ENCODE data around the gene CD2BP2.
"Not testable (repeated sequence)": the region's sequence is repeated elsewhere in the genome, so short reads cannot be mapped to it uniquely, and the experiment has no call there.

Gene CD2BP2

GRCh38 chr16:30346286-30346685 is 8.8 kb downstream of the CD2BP2 start:
- DNase-seq (ENCODE audit: low read depth in 1 of 2, low spot score in 1 of 2) = no peak

DNA sequence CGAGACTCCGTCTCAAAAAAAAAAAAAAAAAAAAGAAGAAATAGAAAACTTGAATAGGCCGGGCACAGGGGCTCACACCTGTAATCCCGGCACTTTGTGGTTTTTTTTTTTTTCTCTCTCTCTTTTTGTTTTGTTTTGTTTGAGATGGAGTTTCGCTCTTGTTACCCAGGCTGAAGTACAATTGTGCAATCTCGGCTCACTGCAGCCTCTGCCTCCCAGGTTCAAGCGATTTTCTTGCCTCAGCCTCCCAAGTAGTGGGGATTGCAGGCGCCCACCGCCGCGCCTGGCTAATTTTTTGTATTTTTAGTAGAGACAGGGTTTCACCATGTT is 11.7 kb downstream of the CD2BP2 start:
- not testable (repeated sequence) for DNase-seq (ENCODE audit: low read depth in 1 of 2, low spot score in 1 of 2)

DNA sequence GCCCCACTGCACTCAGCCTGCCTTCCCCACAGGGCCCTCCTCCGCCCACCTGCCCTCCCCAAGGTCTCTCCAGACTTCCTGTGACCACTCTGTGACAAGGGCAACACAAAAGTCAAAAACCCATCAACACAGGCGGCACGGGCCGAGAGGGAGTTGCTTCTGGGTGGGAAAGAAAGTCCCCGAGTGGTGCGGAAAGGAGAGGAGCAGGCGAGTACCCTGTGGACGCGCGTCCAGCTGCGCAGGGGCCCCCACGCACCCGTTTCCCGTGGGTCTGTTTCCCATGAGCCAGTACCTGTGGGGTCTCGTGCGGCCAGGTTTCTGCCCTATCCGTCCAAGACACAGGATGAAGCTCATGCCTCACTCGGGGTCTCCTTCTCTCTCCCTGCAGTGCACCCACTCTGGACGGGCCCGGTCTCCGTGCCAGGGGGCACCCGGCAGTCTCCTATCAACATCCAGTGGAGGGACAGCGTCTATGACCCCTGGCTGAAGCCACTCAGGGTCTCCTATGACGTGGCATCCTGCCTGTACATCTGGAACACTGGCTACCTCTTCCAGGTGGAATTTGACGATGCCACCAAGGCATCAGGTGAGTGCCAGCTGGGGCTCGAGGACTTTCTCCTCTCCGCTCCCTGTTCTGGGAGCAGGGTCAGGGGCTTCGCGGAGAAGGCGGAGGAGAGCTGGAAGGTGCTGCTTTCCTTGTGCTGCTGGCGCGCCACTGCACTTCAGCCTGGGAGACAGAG is 12.2 kb downstream of the CD2BP2 start:
- DNase-seq (ENCODE audit: low read depth in 1 of 2, low spot score in 1 of 2) = no peak

GRCh38 chr16:30341971-30342370 is 13.1 kb downstream of the CD2BP2 start:
- not testable (repeated sequence) for DNase-seq (ENCODE audit: low read depth in 1 of 2, low spot score in 1 of 2)

DNA sequence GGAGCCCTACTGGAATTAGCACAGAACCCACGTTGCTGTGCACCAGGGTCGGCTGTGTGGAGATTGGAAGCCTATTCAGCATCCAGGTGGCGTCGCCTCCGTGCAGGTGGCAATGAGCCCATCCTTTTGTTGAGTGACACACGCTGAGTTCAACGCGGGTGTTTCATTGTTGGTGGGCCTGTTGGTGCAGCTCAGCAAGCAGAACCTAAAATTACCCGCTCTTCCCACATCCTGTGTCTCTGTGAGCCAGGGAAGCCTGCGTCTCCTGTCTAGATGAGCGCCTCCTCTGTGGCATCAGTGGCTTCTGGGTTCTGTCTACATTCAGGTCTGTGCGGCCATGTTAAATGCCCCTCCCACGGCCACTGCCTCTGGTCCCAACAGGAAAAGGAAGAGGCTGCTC is 14.5 kb downstream of the CD2BP2 start:
- no peak for DNase-seq (ENCODE audit: low read depth in 1 of 2, low spot score in 1 of 2)

GRCh38 chr16:30338715-30339114 is 16.4 kb downstream of the CD2BP2 start:
- DNase-seq (ENCODE audit: low read depth in 1 of 2, low spot score in 1 of 2) = not testable (repeated sequence)

DNA sequence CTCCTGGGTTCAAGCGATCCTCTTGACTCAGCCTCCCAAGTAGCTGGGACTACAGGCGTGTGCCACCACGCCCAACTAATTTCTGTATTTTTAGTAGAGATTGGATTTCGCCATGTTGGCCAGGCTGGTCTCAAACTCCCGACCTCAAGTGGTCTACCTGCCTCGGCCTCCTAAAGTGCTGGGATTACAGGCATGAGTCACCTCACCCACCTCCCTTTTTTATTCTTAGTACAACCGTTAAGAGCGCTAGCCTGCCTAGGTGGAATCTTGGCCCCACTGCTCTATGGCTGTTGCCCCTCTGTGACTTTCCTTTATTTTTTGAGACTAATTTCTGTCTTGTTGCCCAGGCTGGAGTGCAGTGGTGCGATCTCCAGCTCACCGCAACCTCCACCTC is 17.1 kb downstream of the CD2BP2 start:
- DNase-seq (ENCODE audit: low read depth in 1 of 2, low spot score in 1 of 2) = not testable (repeated sequence)

GRCh38 chr16:30335598-30336474 is 19.3 kb downstream of the CD2BP2 start:
- no peak for DNase-seq (ENCODE audit: low read depth in 1 of 2, low spot score in 1 of 2)

DNA sequence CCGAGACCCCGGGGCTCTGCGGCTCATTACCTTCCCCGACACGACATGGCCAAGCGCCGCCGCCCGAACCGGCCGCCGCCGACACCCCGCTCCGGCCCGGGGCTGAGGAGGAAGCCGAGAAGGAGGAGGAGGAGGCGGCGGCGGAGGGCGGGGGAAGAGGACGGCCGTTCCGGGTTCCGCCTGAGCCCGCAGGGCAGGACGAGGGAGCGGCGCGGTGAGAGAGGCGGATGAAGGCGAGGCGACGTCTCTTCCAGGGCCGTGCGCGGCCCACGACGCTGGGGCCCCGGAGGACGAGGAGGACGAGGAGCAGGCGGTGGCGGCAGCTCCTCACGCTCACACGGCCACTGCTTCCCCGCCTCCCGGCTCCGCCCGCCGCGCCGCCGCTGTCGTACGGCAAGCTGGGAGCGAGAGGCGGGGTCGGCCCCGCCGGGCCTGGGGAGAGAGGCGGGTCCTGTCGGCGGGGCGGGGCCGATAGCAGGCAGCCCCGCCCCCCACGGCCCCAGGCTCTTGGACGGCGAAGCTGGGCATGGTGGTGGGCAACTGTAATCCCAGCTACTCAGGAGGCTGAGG is 20.0 kb downstream of the CD2BP2 start:
- peak; percentile 71 to 73 for DNase-seq (ENCODE audit: low read depth in 1 of 2, low spot score in 1 of 2)

DNA sequence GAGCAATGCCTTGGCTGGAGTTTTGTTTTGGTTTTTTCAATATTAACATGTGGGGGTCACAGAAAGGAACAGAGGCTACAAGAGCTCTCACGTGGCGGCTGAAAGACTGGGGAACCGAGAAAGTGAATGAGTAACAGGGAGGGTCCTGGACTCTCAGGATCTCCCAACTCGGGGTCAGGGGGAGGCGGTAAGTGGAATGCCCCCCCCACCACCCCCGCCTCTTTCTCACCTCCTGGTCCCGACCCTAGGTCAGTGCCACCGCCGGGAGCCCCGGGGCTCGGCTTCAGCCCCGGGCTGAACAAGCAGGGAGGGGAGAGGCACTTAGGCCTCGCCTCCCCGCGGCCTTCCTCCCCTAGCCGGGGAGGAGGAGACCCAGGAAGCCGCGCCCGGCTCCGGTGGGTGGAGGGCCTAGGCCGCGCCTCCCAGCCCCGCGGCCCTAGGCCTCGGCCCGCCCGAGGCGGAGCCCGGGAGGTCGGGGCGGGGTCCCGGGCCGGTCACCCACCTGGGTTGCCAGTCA is 20.6 kb downstream of the CD2BP2 start:
- peak; percentile 71 to 75 for DNase-seq (ENCODE audit: low read depth in 1 of 2, low spot score in 1 of 2)

DNA sequence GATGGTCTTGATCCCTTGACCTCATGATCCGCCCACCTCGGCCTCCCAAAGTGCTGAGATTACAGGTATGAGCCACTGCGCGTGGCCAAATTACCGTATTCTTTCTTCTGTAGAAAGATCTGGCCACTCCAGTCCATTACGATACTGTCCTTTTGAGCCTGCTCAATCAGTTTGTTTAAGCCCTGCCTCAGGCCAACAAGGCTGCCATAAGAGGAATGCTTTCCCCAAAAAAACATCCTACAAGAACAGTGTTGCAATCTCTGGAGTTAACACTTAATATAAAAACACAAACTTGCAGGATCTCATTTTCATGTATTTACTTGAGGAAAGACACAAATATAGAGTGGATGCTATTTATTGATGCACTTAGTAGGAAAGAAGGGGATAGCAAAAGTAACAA is 30.9 kb downstream of the CD2BP2 start:
- DNase-seq (ENCODE audit: low read depth in 1 of 2, low spot score in 1 of 2) = not testable (repeated sequence)

- not testable (repeated sequence) for DNase-seq (ENCODE audit: low read depth in 1 of 2, low spot score in 1 of 2)
These were observed 36.5 kb downstream of the CD2BP2 start for GRCh38 chr16:30318647-30319046.

DNA sequence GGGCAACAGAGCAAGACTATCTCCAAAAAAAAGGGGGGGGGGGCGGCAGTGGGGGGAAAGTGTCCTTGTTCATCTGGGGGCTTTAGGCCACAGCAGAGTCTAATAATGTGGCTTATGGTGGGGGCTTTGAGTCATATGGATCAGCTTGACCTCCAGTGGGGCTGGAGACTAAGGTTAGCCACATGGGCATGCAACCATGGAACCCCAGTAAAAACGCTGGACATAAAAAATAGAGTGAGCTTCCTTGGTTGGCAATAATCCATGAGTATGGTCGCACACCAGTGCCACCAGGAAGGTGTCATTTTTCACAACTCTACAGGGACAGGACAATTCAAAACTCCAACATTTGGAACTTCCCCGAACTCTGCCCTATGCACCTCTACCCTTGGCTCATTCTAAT is 44.2 kb downstream of the CD2BP2 start:
- DNase-seq (ENCODE audit: low read depth in 1 of 2, low spot score in 1 of 2) = not testable (repeated sequence)

GRCh38 chr16:30309255-30309654 is 45.9 kb downstream of the CD2BP2 start:
- DNase-seq (ENCODE audit: low read depth in 1 of 2, low spot score in 1 of 2) = not testable (repeated sequence)

All from stimulated activated CD4-positive, alpha-beta T cell treated with anti-CD3 and anti-CD28 coated beads, Interleukin-15, amount 100 ng/mL, for 1 hour (primary cell).